Measurements from ENCODE around the gene CAPN2.
A peak's percentile ranks its signal among the peaks of the same experiment; 100 is the strongest.

The CAPN2 gene

GRCh38 chr1:223702735-223703667 is 9.3 kb upstream of the CAPN2 start:
- DNase-seq (ENCODE audit: low read depth) = no peak

- DNase-seq (ENCODE audit: low read depth) = no peak
These were observed 8.7 kb upstream of the CAPN2 start for GRCh38 chr1:223703668-223704013.

- no peak for DNase-seq (ENCODE audit: low read depth)
These were observed 7.1 kb upstream of the CAPN2 start for GRCh38 chr1:223704921-223705878.

GRCh38 chr1:223706077-223706973 is 6.0 kb upstream of the CAPN2 start:
- no peak for DNase-seq (ENCODE audit: low read depth)

- peak; percentile 99 for DNase-seq (ENCODE audit: low read depth)
These were observed 4.9 kb upstream of the CAPN2 start for GRCh38 chr1:223707256-223708000.

GRCh38 chr1:223708001-223708359 is 4.4 kb upstream of the CAPN2 start:
- no peak for DNase-seq (ENCODE audit: low read depth)

GRCh38 chr1:223708651-223709268 is 3.6 kb upstream of the CAPN2 start:
- no peak for DNase-seq (ENCODE audit: low read depth)

- DNase-seq (ENCODE audit: low read depth) = no peak
These were observed 2.7 kb upstream of the CAPN2 start for GRCh38 chr1:223709598-223709997.

GRCh38 chr1:223710179-223711133 is 1.9 kb upstream of the CAPN2 start:
- no peak for DNase-seq (ENCODE audit: low read depth)

GRCh38 chr1:223711173-223711572 is 1.2 kb upstream of the CAPN2 start:
- DNase-seq (ENCODE audit: low read depth) = no peak

GRCh38 chr1:223711747-223712193 is 569 bp upstream of the CAPN2 start:
- DNase-seq (ENCODE audit: low read depth) = no peak

- no peak for DNase-seq (ENCODE audit: low read depth)
These were observed 623 bp downstream of the CAPN2 start for GRCh38 chr1:223712850-223713474.

GRCh38 chr1:223713546-223714420 is 1.4 kb downstream of the CAPN2 start:
- no peak for DNase-seq (ENCODE audit: low read depth)

GRCh38 chr1:223714421-223714724 is 2.0 kb downstream of the CAPN2 start:
- no peak for DNase-seq (ENCODE audit: low read depth)

- DNase-seq (ENCODE audit: low read depth) = peak; percentile 89
These were observed 2.7 kb downstream of the CAPN2 start for GRCh38 chr1:223714849-223715603.

GRCh38 chr1:223715604-223716172 is 3.3 kb downstream of the CAPN2 start:
- DNase-seq (ENCODE audit: low read depth) = no peak

- no peak for DNase-seq (ENCODE audit: low read depth)
These were observed 4.0 kb downstream of the CAPN2 start for GRCh38 chr1:223716302-223716862.

Measured in non-pigmented ciliary epithelial cell (primary cell).